Activated T-cell treated with anti-CD3 and anti-CD28 coated beads, Interleukin-2, amount 50 U/mL, for 48 hours (primary cell): ENCODE data around the gene NTSR1.
A peak's percentile ranks its signal among the peaks of the same experiment; 100 is the strongest.

ENCODE experiments used
- DNase-seq, 2 experiments: peaks; one replicate each; pipeline ENCODE4 v3.0.0-alpha.2; 2020

NTSR1 gene

GRCh38 chr20:62710221-62710885, 1.7 kb downstream of the NTSR1 start:
- no peak for DNase-seq

- DNase-seq, result peak; percentile 40 to 50
These were observed 2.5 kb downstream of the NTSR1 start for GRCh38 chr20:62710886-62711702.

DNA sequence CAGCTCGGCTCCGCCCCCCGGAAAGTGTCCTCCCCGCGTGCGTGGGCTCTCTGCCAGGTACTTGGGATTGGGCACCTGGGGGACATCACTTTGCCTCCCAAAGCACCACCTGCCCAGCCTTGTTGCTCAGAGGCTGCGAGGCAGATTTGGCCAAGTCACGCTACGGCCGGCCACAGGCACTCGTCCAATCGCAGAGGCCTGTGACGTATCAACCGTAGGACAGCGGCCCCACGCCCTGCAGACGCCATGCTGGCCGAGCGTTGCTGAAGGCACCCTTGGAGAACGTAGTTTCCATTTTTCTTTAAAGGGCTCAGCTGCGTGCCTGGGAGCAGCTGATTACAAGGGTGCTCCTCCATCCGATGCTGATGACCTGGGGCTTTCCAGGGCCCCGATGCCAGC, 3.1 kb downstream of the NTSR1 start:
- no peak for DNase-seq

DNA sequence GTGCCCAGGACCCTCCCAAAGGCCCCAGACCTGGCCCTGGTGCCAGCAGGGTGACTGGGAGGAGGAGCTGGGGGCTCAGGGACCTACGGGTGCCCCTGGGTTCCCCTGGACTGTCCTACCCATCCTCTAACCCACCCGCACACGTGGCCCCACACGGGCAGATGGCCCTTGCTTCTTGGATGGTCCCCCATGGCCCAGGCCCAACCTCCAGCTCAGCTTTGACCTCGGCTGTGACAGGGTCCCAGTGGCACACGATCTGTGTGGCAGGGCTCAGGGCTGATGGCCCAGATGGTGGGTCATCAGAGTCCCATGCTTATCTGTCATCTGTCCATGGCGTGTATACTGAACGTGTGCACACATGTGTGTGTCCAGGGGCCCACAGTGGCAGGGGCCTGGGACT, 4.0 kb downstream of the NTSR1 start:
- DNase-seq, result no peak

DNA sequence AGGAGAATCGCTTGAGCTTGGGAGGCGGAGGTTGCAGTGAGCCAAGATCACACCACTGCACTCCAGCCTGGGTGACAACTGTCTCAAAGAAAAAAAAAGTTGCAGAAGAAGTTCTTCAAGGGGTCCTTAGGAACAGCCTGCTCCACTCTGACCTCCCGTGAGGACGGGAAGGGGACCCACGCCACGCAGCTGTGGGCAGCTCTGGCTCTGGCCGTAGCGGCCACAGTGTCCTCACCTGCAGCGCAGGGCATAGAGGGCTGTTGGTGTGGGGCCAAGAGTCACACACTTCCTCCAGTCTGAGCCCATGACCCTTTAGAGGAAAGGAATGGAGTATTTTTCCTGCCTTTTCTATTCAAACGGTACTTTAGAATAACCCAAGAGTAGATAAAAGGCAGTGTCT, 5.4 kb downstream of the NTSR1 start:
- no peak for DNase-seq

GRCh38 chr20:62714799-62715198, 6.2 kb downstream of the NTSR1 start:
- no peak for DNase-seq

- DNase-seq, result no peak
These were observed 6.6 kb downstream of the NTSR1 start for GRCh38 chr20:62715201-62715600.

GRCh38 chr20:62716198-62716940, 7.7 kb downstream of the NTSR1 start:
- peak; percentile 46 to 54 for DNase-seq

- DNase-seq, result no peak
These were observed 8.3 kb downstream of the NTSR1 start for GRCh38 chr20:62716941-62717310.

- no peak for DNase-seq
These were observed 9.3 kb downstream of the NTSR1 start for GRCh38 chr20:62717933-62718332.

GRCh38 chr20:62718546-62718945, 9.9 kb downstream of the NTSR1 start:
- DNase-seq, result no peak

GRCh38 chr20:62719250-62719935, 10.8 kb downstream of the NTSR1 start:
- DNase-seq, result no peak

GRCh38 chr20:62721511-62722370, 13.1 kb downstream of the NTSR1 start:
- no peak for DNase-seq

DNA sequence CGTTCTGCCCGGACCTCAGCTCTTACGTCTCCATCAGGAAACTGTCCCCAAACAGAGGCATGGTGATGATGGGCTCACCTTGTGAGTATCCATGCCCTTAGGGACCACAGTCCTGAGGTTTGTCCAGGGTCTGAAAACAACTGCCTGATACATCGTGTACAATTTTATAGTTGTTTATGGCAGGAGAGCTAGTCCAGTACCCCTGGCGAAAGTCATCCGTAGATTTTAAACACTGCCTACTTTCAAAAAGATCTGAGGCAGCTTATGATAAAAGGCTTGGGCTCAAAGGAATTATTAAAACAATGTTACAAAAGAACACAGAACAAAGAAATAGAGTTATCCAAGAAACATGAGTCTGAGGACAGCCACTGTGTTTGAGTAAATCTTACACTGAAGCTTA, 14.0 kb downstream of the NTSR1 start:
- no peak for DNase-seq

- DNase-seq, result no peak
These were observed 14.7 kb downstream of the NTSR1 start for GRCh38 chr20:62723351-62723750.

GRCh38 chr20:62723768-62724450, 15.3 kb downstream of the NTSR1 start:
- no peak for DNase-seq

GRCh38 chr20:62724692-62725595, 16.3 kb downstream of the NTSR1 start:
- no peak for DNase-seq

GRCh38 chr20:62725596-62726268, 17.1 kb downstream of the NTSR1 start:
- DNase-seq, result no peak

DNA sequence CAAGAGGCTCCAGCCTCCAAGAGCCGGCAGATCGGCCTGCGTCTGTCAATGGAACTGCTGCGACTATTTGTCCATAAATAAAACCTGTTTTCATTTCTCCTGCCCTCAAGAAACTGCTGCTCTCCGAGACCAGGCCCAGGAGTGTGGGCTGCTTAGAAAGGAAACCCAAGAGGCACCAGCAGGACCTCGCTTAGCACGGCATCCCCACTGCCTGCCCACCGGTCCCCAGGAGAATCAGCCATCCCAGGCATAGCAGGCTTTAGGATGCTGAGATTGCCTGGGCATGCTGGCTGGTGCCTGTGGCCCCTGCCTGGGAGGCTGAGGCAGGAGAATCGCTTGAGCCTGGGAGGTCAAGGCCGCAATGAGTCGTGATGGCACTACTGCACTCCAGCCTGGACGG, 17.6 kb downstream of the NTSR1 start:
- DNase-seq, result no peak
